HG03354 (cell line): ENCODE data around the gene NPLOC4.
"Not testable (repeated sequence)": the region's sequence is repeated elsewhere in the genome, so short reads cannot be mapped to it uniquely, and the experiment has no call there.

ENCODE experiments used
- ATAC-seq: cut with Tn5 transposase; IDR thresholded peaks from one replicate; pipeline ENCODE4 v1.9.1; 2021; ENCODE audit warnings: mild to moderate bottlenecking; ENCODE audit not compliant: unreplicated experiment, poor library complexity, severe bottlenecking

Gene NPLOC4

DNA sequence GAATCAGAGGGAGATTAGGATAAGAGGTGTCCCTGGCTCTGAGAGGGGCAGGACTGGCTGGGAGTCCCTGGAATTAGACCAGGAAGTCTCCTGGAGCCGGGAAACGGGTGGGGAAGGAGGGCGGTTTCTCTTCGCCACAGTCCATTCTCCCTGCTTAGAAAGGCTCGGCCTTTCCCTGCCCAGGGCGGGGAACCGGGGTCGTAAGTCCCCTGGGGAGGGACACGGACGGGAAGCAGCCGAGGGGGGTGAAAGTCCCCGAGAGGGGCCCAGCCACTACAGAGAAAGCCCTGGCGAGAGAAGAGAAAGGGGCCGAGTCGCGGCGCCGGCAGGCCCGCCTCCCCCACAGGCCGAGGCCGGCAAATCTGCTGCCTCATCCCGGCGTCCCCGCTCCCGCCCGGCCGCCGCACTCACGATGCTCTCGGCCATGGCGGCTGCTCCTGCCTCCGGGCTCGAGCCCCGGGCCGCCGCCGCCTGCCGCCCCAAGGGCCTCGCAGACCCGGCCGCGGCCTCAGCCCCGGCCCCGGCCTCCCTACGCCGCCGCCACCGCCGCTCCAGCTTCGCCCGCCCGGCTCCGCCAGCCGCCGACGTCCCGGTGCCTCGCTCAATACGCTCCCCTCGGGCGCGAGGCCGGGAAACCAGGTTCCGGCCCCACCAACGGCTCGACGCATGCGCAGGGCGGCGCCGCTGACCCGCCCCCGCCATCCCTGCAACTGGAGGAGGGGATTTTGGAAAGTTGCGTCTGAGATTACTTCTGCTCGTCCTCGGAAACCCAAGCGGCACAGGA is at the start of gene NPLOC4, which contains the start of gene TSPAN10:
NPLOC4 (minus strand) TSS at position 608 of the 784 bp plus-strand sequence; CDS start at position 426, 182 bp downstream.
TSPAN10 (plus strand) TSS at position 692 of the 784 bp plus-strand sequence. CDS start 5,217 bp downstream, outside the sequence.
- peak; percentile 82 for ATAC-seq

DNA sequence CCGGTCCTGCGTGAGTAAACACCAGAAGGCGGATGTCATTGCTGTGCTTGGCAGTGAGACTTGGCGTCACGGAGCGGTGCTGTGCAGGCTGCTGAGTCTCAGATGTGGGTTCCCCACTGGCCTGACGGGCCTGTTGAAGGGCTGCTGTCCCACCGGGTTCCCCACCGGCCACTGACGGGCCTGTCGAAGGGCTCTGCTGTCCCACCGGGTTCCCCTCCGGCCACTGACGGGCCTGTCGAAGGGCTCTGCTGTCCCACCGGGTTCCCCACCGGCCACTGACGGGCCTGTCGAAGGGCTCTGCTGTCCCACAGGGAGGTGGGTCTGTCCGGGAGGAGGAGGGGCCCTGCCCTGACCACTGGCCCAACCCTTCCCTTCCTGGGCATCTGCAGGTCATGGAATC is 49.7 kb upstream of the NPLOC4 start:
- no peak for ATAC-seq

DNA sequence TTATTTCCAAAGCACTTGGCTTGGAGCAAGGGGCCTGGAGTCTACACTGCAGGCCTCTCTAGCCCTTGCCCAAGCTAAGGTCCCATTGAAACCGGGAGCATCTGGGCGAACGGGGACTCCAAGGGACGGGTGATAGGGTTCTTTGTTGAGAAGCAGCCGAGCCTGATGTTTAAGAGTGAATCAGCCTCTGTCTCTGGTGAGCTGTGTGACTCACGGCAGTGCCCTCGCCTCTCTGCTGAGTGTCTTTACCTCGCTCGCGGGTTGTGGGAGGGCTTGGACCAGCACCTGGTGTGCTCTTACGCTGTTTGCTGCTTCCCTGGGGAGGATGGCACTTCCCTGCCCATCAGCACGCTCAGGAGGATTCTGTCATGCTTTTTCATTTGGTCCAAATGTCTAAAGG is 48.2 kb upstream of the NPLOC4 start:
- no peak for ATAC-seq

DNA sequence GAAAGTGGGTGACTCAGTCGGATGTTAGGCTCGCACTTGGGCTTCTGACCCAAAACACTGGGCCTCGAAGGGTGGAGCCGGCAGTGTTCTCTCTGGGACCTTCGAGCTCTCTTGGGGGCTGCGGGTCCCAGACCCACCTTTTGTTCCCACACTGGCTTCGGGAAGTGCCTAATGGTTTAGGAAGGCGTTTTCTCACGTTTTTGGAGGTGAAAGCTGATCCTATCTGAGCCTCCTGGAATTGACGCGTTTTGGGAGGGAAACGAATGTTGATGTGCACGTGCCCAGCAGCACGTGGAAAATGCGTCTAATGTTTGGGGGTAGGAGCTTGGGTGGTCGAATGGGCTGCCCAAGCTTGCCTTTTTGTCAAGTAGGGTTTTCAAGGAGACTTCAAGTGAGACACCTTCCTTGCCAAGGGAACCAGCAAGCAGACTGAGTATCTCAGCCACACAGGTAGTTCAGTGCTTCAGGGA is 47.6 kb upstream of the NPLOC4 start:
- ATAC-seq: no peak

DNA sequence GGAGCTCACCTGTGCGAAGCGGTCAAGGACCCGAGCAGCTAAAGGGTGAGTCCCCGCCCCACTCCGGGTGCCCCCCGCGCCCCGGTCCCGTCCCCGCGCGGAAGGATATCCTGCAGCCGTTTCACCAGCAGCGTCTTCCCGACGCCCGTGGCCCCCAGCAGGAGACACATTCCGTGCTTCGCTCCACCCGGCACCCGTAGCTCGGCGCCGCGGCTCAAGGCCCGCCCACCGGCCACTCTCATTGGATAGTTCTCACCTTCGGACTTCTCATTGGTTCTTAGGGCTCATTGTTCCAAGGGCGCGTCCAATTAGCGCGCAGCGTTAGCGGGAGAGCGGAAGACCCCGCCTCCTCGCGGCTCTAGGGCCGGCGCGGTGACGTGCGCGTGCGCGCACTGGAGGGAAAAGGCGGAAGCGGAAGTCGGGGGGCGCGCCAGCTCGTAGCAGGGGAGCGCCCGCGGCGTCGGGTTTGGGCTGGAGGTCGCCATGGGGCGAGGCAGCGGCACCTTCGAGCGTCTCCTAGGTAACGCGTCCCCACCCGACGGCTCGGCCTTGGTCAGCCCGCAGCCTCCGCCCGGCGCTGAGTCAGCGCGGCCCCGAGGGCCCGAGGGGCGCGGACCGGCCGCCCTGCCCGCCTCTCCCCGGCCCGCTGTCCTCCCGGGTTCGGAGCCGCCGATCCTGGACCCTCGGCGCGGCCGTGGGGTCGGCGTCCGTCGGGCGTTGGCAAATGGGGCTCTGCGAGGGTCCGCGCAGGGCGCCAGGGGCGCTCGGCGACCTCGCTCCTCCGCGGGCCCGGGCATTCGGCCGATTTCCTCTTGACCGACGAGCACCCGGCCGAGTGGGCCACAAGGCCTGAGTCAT is 46.9 kb upstream of the NPLOC4 start, which contains the start of the genes ARL16 and HGS:
ARL16 (minus strand) TSS at position 214 of the 858 bp plus-strand sequence; CDS start at position 170, 44 bp downstream.
HGS (plus strand) TSS at position 428 of the 858 bp plus-strand sequence; CDS start at position 484, 56 bp downstream.
- ATAC-seq: peak; percentile 92

DNA sequence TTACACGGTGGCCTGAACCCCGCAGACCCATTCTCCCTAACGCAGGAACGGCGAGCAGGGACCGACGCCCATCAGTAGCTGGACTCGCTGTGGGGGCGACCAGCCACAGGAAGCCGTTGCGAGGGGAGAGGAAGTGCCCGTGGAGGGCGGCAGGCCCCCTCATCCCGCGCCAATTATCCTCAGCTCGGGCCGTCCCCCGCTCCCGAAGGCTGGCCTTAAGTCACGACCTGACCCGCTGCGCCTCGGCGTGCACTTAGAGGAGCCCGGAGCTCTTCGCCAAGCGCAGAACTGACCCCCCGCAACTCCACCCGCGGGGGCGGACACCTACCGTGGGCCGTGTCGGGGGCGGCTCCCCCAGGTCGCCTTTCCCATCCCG is 46.3 kb upstream of the NPLOC4 start:
- peak; percentile 15 for ATAC-seq

DNA sequence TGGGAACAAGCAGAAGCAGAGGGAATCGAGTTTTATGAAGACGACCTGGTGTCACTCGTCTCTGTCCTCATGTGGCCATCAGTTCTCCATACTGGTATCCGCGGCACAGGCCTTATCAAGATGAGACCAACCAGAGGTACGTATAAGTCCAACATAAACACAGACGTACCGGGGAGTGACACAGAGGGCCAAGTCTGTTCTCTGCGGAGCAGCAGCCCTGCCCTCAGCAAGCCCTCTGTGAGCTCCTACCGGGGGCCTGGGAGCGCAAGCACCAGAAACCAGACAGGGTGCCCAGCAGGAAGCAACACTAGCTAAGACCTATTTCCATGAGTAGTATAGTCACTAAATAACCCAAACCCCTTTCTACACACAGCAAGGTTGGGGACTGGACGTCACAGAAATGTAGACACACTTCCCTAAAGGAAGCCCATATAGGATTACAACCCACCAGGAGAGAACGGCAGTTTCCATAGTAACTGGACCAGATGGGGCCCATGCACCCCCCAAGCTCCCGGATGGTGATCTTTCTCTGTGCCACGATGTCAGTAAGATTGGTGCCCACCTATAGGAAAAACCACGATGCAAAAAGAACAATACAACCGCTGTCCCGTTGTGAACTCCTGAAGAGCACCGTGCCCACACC is 45.8 kb upstream of the NPLOC4 start:
- no peak for ATAC-seq

DNA sequence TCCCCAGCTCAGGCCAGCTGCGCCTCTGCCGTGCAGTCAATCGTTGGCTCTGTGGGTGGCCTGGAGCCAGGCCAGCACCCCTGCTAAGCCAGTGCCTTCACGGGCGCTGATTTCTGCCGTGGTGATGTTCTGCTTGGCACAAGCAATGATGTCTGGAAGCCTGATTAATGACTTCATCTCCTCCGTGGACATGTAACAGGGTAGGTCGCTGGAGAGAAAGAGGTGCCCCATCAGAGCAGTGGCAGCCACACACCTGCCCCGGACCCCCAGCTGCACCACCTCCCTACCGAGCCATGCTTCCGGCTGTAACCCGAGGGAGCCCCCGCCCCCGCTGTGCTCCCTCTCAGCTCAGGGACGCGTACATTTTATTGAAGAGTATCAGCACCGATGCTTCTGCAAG is 44.8 kb upstream of the NPLOC4 start:
- no peak for ATAC-seq

DNA sequence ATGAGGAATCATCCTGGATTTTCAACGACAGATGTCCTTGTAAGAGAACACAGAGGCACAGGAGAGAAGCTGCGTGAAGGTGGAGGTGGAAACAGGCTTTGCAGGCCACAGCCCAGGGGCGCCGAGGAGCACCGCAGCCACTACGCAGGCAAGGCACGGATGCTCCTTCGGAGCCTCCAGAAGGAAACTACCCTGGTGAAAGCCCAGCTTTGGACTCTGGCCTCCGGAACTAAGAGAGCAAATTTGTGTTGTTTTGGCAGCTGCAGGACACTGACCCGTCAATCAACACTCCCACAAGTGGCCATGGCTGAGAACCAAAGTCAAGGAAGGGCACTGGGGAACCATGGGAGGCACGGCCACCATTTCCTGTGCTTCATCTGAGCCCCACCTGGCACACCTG is 43.2 kb upstream of the NPLOC4 start:
- ATAC-seq: no peak

DNA sequence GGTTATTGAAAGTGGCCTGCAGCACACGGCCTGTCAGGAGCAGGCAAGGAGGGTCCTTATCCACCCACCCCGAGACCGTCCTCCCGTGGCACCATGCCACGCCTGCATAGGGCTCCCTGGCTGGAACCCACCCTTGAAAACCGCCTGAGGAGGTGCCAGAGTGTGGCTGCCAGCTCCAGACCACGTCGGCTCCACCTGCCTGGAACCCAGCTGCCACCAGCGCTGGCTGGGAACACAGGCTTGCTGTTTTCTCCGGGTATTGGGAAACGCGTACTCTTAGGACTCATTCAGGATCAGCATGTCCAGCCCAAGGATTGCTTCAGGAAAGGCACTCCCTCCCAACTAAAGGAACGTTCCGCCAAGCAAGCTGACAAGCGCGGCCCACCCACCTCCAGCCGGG is 40.0 kb upstream of the NPLOC4 start:
- no peak for ATAC-seq

DNA sequence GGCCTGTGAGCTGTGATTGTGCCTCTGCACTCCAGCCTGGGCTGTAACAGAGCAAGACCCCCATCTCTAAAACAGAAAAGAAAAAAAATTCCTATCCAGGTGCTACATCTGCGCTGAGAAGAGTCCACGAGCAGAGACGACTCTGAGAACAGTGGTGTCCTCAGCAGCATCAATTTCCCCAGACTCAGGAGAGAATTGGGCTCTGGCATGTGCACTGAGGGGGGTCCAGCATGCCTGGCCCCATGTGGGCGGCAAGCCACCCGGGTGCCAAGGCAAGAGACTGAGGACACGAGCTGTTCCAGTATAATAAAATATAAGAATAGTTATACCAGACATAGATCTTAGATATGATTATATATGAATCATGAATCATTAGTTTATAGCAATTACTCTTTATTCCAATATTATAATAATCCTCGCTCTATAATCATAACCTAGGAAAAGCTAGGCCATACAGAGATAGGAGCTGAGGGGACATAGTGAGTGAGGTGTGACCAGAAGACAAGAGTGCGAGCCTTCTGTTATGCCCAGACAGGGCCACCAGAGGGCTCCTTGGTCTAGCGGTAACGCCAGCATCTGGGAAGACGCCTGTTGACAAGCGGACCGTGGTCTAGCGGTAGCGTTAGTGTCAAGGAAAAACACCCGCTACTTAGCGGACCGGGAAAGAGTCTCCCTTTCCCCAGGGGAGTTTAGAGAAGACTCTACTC is 38.8 kb upstream of the NPLOC4 start:
- not testable (repeated sequence) for ATAC-seq

DNA sequence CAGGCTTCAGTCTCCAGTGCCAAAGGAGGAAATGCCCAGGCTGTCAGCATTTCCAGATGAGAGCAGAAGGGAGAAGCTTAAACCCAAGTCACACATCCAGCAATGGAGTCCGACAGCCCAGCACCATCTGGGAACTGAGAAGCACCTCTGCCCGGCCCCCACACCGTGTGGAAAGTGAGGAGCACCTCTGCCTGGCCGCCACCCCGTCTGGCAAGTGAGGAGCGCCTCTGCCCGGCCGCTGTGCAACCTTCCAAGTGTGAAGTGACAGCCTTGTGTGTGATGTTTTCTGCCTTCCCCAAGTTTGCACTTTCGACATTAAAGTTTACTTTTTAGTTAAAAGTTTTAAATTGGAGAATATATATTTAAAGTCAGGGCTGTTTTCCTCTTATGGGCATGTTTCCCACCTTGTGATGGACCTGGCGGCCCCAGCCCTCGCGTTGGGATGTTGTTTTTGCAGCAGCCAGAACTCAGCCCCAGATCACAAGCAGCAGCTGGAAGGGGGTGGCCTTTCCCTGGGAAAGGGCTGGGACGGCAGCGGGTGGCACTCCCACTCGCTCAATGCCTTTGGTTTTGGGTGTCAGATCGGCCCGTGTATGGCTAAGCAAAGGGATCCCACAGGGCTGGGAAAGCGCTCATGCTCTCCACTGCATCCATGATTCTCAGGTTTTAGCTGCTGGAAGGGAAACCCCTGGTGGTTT is 36.8 kb upstream of the NPLOC4 start:
- no peak for ATAC-seq

DNA sequence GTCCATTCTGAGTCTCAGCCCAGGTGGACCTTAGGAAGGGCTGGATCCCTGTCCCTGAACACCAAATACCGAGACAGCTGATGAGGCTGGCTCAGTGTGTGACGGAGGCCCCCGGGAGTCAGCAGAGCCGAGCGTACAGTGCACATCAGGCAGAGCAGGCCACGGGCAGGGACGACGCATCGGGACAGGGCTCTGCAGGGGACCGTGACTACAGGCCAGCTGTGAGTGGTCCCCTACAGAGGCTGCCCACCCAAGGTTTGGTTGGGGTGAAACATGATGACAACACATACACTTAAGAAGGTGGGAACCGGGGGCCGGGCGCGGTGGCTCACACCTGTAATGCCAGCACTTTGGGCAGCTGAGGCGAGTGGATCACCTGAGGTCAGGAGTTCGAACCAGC is 36.0 kb upstream of the NPLOC4 start:
- no peak for ATAC-seq

DNA sequence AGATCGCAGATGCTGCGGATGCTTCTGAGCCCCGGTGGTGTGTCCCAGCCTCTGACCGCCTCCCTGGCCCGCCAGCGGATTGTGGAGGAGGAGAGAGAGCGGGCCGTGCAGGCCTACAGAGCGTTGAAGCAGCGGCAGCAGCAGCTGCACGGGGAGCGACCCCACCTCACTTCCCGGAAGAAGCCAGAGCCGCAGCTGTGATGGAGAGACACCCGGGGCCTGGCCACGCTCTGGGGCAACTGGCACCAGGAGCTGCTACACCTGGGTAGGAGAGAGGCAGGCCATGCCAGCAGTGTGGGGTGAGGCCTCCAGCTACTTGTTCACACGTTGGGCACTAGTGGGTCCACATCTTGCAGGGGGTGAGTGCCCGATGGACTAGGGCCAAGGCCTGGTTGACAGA is 35.6 kb upstream of the NPLOC4 start:
- no peak for ATAC-seq

DNA sequence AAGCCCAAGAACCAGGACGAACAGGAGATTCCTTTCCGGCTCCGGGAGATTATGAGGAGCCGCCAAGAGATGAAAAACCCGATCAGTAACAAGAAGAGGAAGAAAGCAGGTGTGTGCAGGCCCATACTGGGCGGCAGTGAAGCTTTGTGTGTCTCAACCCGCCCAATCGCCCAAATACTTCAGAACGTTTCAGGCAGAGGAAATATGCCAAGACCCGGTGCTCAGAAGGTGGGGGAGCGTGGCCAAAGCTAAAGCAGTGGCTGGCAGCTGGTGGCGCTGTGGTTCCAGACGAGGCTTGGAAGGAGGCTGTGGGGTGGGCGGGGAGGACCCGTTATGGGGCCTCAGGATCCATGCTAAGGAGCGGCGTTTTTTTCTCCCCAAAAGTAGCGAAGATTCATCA is 30.8 kb upstream of the NPLOC4 start:
- ATAC-seq: no peak

DNA sequence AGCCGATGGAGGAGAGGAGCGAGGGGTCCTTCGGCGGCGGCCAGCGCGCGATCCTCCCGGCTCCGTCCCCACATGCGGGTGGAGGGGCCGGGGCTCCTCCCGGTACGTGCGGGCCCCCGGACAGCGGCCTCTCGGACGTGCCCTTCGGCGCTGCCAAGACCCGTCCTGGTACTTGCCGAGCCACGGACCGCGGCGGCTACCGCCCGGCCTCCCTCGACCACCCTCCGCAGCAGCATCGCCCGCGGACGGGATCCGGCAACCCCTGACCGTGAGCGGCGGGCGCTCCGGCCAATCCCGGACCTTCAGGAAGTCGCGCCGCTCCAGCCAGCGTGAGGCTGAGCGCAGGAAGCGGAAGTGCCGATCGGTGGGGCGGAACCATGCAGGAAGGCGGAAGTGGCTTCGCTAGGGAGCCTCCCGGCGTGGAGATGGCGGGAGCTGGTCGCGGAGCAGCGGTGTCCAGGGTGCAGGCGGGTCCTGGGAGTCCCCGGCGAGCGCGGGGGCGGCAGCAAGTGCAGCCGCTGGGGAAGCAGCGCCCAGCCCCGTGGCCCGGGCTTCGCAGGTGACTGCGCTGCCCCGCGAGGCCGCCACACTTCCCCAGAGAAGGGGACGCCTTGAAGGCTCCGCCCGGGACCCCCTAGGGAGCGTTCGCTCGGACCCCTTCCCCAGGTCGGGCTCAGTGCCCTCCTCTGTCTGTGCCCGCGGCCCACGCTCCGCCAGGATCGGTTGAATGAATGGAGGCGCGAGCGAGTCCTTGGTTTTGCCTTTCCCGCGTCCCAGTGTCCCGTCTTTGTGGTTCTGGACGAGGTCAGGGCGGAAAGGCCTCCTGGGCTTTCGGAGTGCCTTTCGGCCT is 29.7 kb upstream of the NPLOC4 start, which contains the start of the genes CCDC137 and OXLD1:
CCDC137 (plus strand) TSS at position 396 of the 850 bp plus-strand sequence; CDS start at position 426, 30 bp downstream.
OXLD1 (minus strand) TSS at position 264 of the 850 bp plus-strand sequence; CDS start at position 236, 28 bp downstream.
- peak; percentile 93 for ATAC-seq

DNA sequence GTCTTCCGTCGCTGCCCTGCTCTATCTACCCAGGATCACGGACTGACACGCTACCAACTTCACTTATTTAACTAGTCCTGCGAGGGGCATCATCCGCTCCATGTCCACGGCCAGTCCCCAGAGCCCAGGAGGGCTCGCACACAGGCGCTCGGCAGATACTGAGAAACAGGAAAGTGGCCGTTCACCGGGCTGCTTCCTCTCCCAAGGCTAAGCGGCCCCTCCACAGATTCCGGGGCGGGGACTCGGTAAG is 29.1 kb upstream of the NPLOC4 start:
- peak; percentile 14 for ATAC-seq
